ENCODE results near the gene BCKDK.
"Not testable (repeated sequence)": the region's sequence is repeated elsewhere in the genome, so short reads cannot be mapped to it uniquely, and the experiment has no call there.

Gene BCKDK

DNA sequence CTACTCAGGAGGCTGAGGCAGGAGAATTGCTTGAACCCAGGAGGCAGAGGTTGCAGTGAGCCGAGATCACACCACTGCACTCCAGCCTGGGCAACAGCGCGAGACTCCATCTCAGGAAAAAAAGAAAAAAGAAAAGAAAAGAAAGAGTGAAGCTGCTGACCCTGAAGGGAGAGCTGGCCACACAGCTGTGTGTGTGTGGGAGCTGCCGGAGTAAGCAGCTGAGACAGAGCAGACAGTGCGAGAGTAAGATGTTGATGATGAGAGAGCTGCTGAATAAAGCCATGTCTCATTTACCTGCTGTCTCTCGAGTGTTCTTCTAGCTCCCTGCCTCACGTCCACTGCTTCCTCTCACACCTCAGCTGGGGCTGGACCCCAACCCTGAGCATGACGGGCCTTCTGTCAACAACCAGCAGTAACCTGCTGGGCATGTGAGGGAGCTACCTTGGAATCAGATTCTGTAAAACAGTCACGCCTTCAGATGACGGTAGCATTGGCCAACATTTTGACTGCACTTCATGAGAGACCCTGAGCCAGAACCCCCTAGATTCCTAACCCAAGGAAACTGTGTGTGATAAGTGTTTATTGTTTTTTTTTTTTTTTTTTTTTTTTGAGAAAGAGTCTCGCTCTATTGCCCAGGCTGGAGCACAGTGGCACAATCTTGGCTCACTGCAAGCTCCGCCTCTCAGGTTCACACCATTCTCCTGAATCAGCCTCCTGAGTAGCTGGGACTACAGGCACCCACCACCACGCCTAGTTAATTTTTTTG lies 7.1 kb upstream of the BCKDK start:
- not testable (repeated sequence) for DNase-seq

DNA sequence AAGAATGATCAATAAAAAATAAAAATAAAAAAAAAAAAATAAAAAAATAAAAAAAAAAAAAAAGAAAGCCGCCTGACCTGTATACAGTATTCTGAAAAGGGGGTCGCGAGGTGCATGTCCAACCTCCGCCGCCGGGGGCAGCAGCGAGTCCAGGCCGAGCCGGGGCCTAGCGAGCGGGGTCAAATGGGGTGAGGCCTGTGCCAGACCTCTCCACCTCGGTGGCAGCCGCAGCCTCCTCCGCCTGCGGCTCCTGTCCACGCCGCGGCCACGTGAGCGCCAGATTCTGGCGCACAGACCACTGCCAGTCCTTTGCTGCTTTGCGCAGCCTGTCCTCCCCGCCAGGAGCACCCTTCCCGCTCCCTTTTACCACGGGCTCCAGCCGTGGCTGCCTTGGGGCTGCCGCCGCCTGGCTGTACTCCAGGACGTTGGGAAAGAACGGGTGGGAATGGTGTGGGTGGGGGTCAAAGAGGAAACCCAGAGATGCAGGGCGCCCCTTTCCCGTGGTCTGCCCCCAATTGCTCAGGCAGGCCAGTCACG lies 2.4 kb upstream of the BCKDK start:
- peak; percentile 46 to 77 (median 60) for DNase-seq

DNA sequence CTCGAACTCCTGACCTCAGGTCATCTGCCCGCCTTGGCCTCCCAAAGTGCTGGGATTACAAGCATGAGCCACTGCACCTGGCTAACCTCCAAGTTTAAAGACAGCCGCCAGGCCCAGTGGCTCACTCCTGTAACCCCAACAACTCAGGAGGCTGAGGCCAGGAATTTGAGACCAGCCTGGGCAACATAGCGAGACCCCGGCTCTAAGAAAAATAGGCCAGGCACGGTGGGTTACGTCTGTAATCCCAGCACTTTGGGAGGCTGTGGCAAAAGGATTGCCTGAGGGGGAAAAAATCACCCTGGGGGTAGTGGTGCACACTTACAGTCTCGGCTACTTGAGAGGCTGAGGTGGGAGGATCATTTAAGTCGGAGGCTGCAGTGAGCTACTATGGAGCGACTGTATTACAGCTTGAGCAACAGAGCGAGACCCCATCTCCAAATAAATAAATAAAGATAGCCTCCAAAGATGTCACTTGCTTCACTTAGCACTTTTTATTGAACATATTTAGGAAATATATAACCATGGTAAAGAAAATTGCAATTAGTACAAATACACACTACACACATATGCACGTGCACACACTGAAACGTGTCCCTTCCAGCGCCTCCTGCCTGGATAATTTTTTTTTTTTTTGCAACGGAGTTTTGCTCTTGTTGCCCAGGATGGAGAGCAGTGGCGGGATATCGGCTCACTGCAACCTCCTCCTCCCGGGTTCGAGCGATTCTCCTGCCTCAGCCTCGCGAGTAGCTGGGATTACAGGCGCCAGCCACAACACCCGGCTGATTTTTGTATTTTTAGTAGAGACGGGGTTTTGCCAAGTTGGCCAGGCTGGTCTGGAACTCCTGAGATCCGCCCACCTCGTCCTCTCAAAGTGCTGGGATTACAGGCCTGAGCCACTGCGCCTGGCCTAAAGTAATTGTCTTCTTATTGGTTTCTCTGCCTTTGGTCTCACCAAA lies 1.4 kb upstream of the BCKDK start:
- DNase-seq, result no peak

DNA sequence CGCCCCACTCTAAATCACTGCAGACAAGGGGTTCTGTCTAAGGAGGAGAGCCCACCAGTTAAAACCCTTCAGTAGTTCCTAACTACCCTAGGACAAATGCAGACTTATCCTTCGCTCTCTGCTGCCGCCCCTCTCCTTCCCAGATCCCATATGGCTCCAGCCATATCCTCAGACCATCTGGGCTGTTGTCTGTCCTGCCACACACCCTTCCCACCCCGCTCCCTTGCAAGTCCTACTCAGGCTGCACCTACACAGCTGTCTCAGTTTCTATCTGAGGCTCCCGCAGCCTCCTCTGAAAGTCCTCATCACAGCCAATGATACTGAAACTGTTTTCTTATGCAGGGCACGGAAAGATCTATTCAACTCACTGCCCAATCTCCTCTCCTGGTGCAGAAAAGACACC lies 720 bp upstream of the BCKDK start:
- DNase-seq, result no peak

DNA sequence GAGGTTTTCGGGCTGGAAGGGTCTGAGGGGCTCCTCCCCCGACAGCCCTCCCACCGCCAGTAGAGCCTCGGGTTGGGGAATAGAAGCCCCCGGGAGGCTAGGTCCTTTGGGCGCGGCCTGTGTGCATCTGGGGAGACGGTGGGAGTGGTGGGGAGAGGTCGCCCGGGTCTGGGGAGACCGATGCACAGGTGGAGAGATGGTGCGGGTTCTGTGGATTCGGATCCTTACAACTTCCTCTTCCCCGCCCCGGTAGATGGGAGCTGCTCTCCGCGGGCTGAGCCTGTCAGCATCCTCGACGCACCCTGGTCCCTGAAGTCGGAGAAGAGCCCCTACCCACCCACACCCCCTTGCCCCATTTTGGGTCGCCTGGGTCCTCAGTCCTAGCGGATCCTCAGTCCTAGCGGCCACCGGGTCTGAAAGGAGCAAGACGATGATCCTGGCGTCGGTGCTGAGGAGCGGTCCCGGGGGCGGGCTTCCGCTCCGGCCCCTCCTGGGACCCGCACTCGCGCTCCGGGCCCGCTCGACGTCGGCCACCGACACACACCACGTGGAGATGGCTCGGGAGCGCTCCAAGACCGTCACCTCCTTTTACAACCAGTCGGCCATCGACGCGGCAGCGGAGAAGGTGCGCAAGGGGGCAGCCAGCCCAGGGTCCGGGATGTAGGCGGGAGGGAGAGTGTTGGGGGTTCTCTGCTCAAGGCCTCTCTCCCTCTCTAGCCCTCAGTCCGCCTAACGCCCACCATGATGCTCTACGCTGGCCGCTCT lies 790 bp downstream of the BCKDK start:
- no peak for DNase-seq

DNA sequence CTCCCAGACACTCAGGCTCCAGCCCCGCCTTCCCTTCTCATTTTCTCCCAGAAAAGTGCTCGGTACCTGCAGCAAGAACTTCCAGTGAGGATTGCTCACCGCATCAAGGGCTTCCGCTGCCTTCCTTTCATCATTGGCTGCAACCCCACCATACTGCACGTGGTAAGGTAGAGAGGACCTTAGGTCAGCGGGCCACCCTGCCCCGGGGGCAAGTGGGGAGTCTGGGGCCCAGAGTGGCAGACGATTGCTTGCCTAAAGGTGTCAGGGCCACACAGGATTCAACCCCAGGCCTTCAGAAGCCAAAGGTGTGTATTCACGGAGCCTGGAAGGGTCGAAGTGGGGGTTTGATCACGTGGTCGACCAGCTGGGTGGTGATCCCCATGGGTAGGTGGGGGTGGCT lies 1.4 kb downstream of the BCKDK start:
- no peak for DNase-seq

DNA sequence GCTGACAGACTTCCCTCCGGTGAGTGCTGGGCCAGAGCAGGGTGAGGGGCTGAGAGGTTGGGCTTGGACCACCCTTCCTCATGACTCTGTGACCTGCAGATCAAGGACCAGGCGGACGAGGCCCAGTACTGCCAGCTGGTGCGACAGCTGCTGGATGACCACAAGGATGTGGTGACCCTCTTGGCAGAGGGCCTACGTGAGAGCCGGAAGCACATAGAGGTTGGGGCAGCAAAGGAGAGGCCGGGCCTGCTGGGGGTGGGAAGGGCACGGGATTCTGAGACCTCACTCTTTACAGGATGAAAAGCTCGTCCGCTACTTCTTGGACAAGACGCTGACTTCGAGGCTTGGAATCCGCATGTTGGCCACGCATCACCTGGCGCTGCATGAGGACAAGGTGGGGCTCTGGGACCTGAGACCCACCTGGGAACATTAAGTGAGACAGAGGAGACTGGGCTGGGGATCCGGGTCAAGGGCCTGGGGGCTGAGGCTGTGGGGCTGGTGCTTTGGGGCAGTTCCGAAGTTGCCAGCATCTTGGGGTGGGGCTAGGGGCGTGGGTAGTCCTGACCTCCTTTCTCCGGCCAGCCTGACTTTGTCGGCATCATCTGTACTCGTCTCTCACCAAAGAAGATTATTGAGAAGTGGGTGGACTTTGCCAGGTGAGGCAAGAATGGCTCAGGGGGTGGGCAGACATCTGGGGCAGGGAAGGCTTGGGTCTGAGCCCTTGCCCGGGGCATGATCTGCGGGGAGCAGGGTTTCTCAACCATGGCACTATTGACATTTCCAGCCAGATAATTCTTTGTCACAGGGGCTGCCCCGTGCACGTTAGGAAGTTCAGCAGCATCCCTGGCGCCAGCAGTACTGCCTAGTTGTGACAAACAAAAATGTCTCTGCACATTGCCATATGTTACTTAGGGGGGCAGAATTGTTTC lies 2.2 kb downstream of the BCKDK start:
- DNase-seq, result no peak

DNA sequence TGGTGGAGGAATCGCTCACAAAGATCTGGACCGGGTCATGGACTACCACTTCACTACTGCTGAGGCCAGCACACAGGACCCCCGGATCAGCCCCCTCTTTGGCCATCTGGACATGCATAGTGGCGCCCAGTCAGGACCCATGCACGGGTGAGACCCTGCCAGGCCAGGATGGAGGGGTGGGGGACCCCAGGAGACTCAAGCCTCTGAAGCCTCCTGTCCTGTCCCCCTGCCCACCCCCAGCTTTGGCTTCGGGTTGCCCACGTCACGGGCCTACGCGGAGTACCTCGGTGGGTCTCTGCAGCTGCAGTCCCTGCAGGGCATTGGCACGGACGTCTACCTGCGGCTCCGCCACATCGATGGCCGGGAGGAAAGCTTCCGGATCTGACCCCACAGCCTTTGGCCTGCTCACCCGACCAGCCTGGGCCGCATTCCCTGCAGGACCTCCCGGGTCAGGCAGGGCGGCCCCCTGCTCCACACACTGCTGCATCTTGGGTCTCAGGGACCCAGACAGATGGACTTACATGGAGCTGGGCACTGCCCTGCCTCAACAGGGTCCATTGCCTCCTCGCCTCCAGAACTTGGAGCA lies 3.8 kb downstream of the BCKDK start:
- no peak for DNase-seq

DNA sequence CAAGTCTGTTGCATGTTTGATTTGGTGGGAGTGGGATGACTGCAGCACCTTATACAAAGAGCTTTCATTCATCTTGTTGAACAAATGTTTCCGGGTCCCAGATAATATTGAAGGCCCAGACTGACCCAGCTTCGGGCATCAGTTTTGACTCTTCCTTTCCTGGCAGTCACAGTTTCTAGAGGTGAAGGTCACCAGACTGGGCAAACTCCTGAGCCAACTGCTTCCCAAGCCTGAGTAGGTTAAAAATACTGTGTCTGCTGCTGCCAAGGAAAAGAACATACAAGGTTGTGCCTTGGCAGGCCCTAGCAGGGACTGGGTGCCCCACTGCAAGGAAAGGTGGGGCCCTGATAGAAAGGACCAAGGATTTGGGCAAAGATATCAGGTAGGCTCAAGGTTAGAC lies 4.5 kb downstream of the BCKDK start:
- no peak for DNase-seq

DNA sequence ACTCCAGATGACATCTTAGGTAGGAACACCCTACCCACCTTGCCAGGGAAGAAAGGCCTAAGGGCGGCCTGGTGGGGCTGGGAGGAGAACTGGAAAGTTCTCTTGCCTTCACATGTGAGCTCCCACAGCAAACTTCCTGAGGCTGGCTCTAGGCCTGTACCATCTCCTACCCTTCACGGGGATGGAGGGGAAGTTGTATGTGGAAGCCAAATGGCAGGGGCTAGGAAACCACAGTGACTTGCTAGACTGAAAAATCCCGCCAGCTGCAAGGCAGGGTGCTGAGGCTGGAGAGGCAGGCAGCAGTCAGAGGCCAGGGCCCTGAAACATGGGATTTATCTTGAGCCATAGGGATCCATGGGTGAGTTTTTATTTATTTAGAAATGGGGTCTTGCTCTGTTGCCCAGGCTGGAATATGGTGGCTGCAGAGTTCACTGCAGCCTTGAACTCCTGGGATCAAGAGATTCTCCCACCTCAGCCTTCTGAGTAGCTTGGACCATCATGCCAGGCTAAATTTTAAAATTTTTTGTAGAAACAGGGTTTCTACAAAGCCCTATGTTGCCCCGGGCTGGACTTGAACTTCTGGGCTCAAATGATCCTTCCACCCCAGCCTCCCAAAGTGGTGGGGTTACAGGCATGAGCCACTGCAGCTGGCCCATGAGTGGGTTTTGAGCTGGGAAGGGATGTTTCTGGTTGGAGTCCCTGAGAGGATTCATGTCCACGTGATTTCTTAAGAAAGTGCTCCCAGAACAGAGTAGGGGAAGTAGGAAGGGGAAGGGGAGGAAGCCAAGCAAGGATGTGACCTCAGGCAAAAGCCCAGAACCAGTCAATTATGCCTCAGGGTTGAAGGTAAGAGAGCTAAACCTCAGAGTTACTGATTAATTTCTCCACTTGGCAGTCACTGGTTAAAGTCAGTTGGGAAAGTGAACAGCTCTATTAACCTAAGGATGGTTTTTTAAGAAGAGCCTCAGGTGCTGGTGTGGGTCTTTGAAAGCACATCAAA lies 5.2 kb downstream of the BCKDK start:
- DNase-seq, result no peak

DNA sequence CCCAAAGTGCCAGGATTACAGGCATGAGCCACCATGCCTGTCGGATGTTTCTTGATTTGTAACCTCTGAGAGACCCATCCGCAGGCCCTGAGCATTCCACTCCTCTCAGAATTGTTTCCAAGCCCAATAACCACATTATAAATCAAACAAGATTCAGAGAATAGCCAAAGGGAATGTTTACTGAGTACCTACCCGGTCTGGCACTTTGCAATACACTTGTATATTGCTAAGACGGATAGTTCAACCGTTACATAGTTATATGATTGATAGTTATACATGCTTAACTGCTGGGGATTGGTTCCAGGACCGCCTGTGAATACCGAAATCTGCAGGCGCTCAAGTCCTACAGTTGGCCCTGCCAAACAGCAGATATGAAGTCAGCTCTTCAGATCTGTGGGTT lies 6.3 kb downstream of the BCKDK start:
- no peak for DNase-seq

DNA sequence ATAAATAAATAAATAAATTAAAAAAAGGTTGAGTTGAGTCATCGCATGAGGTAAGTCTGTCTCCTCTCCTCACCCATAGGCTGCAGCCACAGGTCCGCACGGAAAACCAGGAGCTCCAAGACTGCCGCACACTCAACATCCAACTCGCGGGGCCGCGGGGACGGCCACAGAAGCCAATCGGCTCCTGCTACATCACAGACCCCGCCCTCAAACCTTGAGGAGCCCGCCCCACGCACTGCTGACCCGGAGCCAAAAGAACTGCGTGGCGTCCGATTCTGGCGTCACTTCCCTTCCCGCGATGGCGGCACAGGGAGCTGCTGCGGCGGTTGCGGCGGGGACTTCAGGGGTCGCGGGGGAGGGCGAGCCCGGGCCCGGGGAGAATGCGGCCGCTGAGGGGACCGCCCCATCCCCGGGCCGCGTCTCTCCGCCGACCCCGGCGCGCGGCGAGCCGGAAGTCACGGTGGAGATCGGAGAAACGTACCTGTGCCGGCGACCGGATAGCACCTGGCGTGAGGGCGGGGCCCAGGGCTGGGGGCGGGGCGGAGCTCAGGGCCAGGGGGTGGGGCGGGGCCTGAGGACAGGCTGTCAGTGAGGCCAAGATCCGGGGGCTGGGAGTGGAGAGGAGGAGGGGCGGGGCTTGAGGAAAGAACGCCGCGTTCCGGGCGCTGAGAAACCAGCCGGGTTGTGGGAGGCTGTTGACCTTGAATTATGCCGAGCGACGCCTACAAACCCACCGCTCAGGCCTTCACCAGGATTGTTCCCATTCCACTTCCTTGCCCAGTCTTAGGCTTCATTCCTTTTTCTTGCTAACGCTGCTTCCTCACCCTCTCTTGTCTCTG lies 9.4 kb downstream of the BCKDK start, which contains the start of gene KAT8:
TSS of gene KAT8 (plus strand) at position 281 of the 839 bp plus-strand sequence. CDS start at position 299, 18 bp downstream.
- peak; percentile 89 to 94 (median 94) for DNase-seq

DNA sequence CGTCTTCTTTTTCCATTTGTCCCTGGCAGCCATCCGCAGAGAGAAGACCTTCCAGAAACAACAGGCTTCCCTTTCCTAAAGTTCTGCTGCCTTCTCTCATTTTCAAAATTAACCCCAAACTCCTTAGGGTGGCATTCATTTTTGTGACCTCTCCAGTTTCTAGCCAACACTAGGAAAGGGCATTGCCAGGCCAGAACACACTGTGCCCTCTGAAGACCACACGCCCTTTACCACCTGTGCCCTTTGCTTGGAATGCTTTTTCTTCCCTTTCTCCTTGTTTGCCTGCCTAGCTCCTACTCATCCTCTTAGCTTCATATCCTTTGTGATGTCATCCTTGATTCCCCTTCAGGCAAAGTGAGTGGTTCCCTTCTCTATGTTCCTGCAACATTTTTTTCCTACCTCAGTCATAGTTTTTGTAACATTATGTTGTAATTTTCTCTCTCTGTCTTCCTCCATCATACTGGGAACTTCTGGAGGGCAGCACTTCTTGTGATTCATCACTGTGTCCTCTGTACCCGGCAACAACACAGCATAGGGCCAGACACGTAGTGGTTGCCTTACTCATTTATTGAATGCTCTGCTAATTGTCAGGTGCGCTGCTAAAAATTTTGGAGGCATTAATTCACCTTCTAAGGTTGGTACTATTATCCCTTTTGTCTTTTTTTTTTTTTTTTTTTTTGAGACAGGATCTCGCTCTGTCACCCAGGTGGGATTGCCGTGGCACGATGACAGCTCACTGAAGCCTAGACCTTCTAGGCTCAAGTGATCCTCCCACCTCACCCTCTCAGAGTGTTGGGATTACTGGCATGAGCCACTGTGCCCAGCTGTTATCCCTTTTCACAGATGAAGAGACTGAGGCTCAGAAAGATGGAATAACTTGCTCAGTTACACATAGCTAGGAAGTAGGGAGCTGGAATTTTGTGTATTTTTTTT lies 10.3 kb downstream of the BCKDK start:
- DNase-seq, result no peak

DNA sequence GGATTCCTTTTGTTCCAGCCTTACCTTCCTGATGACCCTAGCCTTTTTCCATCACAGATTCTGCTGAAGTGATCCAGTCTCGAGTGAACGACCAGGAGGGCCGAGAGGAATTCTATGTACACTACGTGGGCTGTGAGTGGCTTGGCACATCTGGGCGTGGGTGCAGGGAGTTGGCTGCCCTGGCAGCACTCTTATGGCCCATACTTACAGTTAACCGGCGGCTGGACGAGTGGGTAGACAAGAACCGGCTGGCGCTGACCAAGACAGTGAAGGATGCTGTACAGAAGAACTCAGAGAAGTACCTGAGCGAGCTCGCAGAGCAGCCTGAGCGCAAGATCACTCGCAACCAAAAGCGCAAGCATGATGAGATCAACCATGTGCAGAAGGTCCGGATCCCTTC lies 11.9 kb downstream of the BCKDK start:
- no peak for DNase-seq

DNA sequence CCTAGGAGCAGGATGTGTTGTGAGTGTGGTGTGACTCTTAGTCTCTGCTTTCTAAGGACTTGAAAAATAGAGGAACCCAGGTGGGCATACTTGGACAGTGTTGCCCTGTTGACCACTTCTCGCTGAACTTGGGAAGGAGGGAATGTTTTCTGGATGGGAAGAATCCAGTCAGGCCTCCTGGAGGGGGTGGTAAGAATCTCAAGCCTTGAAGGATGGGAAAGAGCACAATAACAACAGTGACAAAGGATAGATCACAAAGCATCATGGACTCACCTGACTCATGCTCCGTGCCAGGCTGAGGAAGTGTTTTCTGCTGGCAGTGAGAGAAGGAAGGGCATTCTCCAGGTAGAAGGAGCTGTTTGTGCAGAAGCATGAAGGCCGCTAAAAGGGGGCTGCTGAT lies 17.7 kb downstream of the BCKDK start:
- DNase-seq, result no peak

DNA sequence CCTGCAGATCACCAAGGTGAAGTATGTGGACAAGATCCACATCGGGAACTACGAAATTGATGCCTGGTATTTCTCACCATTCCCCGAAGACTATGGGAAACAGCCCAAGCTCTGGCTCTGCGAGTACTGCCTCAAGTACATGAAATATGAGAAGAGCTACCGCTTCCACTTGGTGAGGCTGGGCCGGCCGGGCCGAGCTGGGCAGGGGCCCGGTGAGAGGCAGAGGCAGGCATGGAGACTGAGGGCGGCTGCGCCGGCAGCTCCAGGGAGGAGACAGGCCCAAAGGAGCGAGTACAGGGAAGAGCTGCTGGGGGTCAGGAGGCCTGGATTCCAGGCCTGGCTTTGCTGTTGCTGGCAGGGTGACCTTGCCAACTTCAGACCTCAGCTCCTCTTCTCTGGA lies 19.0 kb downstream of the BCKDK start:
- DNase-seq, result no peak

DNA sequence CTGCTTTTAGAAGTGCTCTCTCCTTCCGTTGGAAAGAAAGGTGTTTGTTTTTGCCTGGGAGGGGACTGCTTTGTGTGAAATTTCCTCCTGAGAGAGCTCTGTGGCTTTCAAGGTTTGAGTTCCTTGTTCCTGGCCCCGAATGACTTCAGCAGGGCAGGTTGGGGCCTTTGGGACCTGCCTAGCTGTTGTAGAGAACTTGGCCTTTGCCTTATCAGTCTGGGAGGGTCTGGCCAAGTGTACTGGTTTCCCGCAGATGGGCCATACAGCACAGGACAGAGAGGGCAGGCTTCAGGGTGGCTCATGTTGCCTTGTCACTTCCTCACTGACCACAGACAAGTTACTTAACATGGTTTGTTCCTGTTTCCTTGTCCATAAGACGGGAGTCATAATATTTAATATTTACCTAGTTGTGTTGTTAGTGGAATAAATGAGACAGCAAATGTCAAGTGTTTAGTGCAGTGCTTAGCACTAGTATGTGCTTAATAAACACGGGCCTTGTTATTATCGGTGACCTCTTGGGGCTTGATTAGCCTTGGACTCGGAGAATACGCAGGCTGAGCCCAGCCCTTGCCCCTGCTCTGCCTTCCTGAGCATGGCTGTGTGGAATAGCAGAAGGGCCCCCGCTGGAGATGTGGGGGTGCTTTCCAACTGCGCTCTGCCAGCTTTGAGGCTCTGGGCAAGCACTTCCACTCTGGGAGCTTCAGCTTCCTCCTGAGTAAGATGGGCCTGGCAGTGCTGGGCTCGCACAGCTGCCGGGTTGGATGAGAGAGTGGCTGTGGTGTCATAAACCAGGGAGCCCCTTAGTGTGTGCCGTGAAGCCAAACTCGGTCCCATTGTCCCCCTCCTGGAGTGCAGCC lies 20.8 kb downstream of the BCKDK start:
- no peak for DNase-seq
